Right atrium auricular region (tissue), 2 donors: Measurements from ENCODE around the gene RNF114. TPM values are rescaled to one million over a fixed set of nuclear protein-coding genes. Genes with fewer than 3 reads are reported as not detected.

Experiments used
- DNase-seq: peaks from one replicate; pipeline ENCODE4 v3.0.0-alpha.2; 2019; ENCODE audit warnings: low spot score
- H3K27ac ChIP-seq, 2 donors: fragments of 200-600 bp; sonication (generic); 1 replicate in 1 of 2; 2 replicates in 1 of 2; pipeline ENCODE4 v1.5.1; 2016 to 2019
- H3K27me3 ChIP-seq, 2 donors: fragments of 200-600 bp; sonication (generic); one replicate each; pipeline versions ENCODE4 v1.5.1 to v1.6.0; 2017 to 2019
- H3K36me3 ChIP-seq: fragments of 200-600 bp; sonication (generic); one replicate; pipeline ENCODE4 v1.5.1; 2016
- H3K4me1 ChIP-seq, 2 donors: fragments of 200-600 bp; sonication (generic); one replicate each; pipeline versions ENCODE4 v1.5.1 to v1.6.0; 2017 to 2019
- H3K4me3 ChIP-seq, 2 donors: fragments of 200-600 bp; sonication (generic); 1 replicate in 1 of 2; 2 replicates in 1 of 2; pipeline ENCODE4 v1.5.1; 2017 to 2019; ENCODE audit warnings: mild to moderate bottlenecking in 1 of 2, moderate library complexity in 1 of 2
- H3K9me3 ChIP-seq, 2 donors: fragments of 200-600 bp; sonication (generic); one replicate each; pipeline ENCODE4 v1.5.1; 2019
- total RNA-seq, 2 donors: library from RNA; depleted of rRNA; stranded (reverse); fragments of >200 nt; gene quantifications; one replicate each; pipeline ENCODE4 v1.1.0, GENCODE V29; 2016
- TF ChIP-seq, protein P1 (sequence below), 2 donors: fragments of 200-600 bp; sonication (generic); IDR thresholded peaks; one replicate each; pipeline ENCODE4 v1.5.1; 2019; ENCODE audit warnings: antibody characterized with exemption in 2 of 2

The RNF114 gene
- total RNA-seq, 2 donors from 2014 or later = 40.2 to 117 TPM

DNA sequence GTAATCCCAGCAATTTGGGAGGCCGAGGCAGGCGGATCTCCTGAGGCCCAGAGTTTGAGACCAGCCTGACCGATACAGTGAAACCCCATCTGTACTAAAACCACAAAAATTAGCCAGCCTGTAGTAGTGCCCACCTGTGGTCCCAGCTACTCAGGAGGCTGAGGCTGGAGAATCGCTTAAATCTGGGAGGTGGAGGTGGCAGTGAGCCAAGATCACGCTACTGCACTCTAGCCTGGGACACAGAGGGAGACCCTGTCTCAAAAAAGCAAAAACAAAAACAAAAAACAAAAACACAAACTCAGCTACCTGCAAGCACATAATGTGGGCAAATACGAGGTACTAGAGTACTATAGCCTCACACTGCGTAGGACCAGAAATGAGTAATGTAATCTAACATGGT lies 17.2 kb upstream of the RNF114 start:
- Histone ChIP-seq H3K4me3 (no peak overlapping the region), H3K36me3 (no peaks in the 10 kb centered on the region), H3K27me3 (no peaks in the 10 kb centered on the region), H3K27ac (no peak overlapping the region), H3K9me3 (no peaks in the 10 kb centered on the region), H3K4me1 (peaks cover 0 to 20% of the 10 kb centered on the region in 2 donors)
- TF ChIP-seq, protein P1, sequence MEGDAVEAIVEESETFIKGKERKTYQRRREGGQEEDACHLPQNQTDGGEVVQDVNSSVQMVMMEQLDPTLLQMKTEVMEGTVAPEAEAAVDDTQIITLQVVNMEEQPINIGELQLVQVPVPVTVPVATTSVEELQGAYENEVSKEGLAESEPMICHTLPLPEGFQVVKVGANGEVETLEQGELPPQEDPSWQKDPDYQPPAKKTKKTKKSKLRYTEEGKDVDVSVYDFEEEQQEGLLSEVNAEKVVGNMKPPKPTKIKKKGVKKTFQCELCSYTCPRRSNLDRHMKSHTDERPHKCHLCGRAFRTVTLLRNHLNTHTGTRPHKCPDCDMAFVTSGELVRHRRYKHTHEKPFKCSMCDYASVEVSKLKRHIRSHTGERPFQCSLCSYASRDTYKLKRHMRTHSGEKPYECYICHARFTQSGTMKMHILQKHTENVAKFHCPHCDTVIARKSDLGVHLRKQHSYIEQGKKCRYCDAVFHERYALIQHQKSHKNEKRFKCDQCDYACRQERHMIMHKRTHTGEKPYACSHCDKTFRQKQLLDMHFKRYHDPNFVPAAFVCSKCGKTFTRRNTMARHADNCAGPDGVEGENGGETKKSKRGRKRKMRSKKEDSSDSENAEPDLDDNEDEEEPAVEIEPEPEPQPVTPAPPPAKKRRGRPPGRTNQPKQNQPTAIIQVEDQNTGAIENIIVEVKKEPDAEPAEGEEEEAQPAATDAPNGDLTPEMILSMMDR (IDR thresholded peaks at IDR 0.05) = no peak
- no peak for DNase-seq

DNA sequence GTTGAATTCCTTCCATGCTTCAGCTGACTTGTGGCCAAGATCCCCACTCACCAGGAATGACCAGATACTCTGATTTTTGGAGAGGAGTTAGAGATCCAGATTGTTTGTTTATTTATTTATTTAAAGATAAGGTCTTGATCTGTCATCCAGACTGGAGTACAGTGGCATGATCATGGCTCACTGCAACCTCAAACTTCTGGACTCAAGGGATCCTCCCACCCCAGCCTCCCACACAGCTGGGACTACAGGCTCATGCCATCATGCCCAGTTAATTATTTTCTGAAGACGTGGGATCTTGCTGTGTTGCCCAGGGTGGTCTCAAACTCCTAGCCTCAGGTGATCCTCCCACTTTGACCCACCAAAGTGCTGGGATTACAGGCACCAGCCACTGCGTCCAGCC lies 16.7 kb upstream of the RNF114 start:
- H3K27ac ChIP-seq = no peak overlapping the region
- DNase-seq = no peak
- TF ChIP-seq, protein P1 (IDR thresholded peaks at IDR 0.05) = no peak
- H3K9me3 ChIP-seq = no peaks in the 10 kb centered on the region
- no peaks in the 10 kb centered on the region for H3K36me3 ChIP-seq
- H3K4me1 ChIP-seq = peaks cover 0 to 15% of the 10 kb centered on the region in 2 donors
- no peak overlapping the region for H3K4me3 ChIP-seq
- H3K27me3 ChIP-seq = no peaks in the 10 kb centered on the region

DNA sequence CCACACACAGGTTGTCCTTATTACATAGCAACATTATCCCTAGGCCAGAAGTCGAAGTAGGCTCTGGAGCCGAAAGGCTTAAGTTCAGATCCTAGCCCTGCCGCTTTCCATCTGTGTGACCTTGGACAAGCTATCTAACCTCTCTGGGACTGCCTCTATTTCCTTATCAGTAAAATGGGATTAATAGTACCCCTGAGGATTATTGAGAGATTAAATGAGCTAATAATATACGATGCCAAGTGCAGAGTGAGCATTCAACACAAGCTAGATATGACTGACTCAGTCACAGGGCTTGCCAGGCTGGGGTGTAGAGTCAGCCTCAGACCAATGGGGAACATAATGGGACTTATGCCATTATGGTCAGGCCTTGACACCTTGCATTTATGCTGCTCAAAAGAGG lies 11.9 kb upstream of the RNF114 start:
- TF ChIP-seq, protein P1 (IDR thresholded peaks at IDR 0.05) = no peak
- Histone ChIP-seq H3K4me3 (no peak overlapping the region), H3K36me3 (no peaks in the 10 kb centered on the region), H3K27me3 (no peaks in the 10 kb centered on the region), H3K27ac (no peak overlapping the region), H3K9me3 (no peaks in the 10 kb centered on the region), H3K4me1 (no peaks in the 10 kb centered on the region)
- DNase-seq = no peak

DNA sequence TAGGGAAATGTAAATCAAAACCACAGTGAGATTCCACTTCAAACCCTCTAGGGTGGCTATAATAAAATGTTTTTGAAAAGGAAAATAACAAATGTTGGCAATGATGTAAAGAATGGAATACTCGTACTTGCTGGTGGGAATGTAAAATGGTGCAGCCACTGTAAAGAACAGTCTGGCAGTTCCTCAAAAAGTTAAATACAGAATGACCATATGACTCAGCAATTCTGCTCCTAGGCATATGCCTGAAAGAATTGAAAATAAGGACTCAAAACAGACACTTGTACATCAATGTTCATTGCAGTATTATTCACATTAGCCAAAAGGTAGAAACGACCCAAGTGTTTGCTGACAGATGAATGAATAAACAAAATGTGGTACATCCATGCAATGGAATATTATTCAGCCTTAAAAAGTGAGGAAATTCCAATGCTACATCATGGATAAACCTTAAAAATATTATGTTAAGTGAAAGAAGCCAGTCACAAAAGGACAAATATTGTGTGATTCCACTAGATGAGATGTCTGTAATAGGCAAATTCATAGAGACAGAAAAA lies 10.2 kb upstream of the RNF114 start:
- TF ChIP-seq, protein P1 (IDR thresholded peaks at IDR 0.05) = no peak
- Histone ChIP-seq H3K4me3 (no peak overlapping the region), H3K4me1 (no peaks in the 10 kb centered on the region), H3K9me3 (no peaks in the 10 kb centered on the region), H3K27ac (no peak overlapping the region), H3K36me3 (no peaks in the 10 kb centered on the region), H3K27me3 (no peaks in the 10 kb centered on the region)
- DNase-seq = no peak

DNA sequence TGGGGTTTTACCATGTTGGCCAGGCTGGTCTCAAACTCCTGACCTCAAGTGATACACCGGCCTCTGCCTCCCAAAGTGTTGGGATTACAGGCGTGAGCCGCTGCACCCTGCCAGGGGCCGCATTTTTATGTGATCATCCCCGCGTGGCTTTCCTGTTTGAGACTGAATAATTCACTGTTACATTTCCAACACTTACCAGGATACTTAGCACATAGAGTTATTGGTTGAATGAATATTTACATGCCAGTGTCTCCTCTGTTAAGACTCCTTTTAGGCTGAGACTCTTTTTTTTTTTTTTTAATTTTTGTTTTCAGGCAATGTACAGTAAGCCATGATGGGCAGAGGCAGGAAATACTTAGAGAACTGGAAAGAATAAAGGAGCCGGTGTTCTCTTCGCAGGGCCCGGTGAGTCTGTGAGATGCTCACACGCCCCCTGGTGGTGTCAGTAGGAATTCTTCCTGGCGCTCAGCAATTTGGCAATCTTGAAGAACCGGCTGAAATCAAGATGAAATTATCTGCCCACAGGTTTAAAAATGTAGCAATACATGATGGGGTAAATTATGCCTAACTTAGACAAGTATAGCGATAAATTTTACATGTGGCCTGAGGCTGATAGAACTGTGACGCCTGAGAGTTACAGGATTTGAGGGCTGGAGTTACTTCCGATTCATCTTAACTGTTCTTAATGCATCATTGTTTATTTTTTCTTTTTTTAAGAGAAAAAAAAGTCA lies 7.6 kb upstream of the RNF114 start:
- Histone ChIP-seq H3K27ac (no peak overlapping the region), H3K4me1 (no peaks in the 10 kb centered on the region), H3K9me3 (no peaks in the 10 kb centered on the region), H3K27me3 (no peaks in the 10 kb centered on the region), H3K36me3 (no peaks in the 10 kb centered on the region), H3K4me3 (no peak overlapping the region)
- TF ChIP-seq, protein P1 (IDR thresholded peaks at IDR 0.05) = peak; percentile 86 to 94
- peak; percentile 86 for DNase-seq

DNA sequence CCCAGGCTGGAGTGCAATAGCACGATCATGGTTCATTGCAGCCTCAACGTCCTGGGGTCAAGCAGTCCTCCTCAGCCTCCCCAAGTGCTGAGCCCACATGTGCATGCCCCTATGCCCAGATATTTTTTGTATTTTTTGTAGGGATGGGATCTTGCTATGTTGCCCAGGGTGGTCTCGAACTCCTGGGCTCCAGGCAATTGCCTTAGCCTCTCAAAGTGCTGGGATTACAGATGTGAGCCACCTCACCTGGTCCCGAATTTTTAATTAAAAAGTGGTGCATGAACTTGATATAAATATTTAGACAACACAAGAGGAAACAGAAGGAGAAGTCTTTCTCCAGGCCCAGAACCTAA lies 7.1 kb upstream of the RNF114 start:
- Histone ChIP-seq H3K27ac (no peak overlapping the region), H3K4me3 (no peak overlapping the region)

More for the DNA sequence above, 7.1 kb upstream of the RNF114 start:
- no peak for DNase-seq
- Histone ChIP-seq H3K4me1 (no peaks in the 10 kb centered on the region), H3K36me3 (no peaks in the 10 kb centered on the region), H3K9me3 (no peaks in the 10 kb centered on the region), H3K27me3 (no peaks in the 10 kb centered on the region)
- TF ChIP-seq, protein P1 (IDR thresholded peaks at IDR 0.05) = no peak
